OCI-LY7 (cell line): ENCODE data around the gene PAX2. TPM values are rescaled to one million over a fixed set of nuclear protein-coding genes. Genes with fewer than 3 reads are reported as not detected.

Source experiments
- BruUV-seq: library from RNA; stranded (reverse); fragments of 400-500 nt; replicated peaks from 2 replicates; lab custom pipeline; 2021; lab: Mats Ljungman, UMichigan
- CTCF ChIA-PET: fragments of 300-600 bp; sonication (Branson Sonifier 250); formaldehyde crosslinking; loops from one replicate; lab custom pipeline; 2022; ENCODE audit warnings: antibody characterized with exemption; ENCODE audit not compliant: unreplicated experiment; lab: Charles Lee
- POLR2A ChIA-PET: fragments of 300-600 bp; sonication (Branson Sonifier 250); formaldehyde crosslinking; loops from one replicate; lab custom pipeline; 2022; ENCODE audit warnings: antibody characterized with exemption; lab: Charles Lee
- DNase-seq: peaks from one replicate; pipeline ENCODE4 v3.0.0-alpha.2; 2015; ENCODE audit warnings: low spot score
- H2AFZ ChIP-seq: fragments of 200-600 bp; sonication (generic), shearing (Covaris generic); 2 replicates; pipeline ENCODE4 v1.6.1; 2014; ENCODE audit warnings: mild to moderate bottlenecking, antibody characterized with exemption, low read length, moderate library complexity
- H3K27ac ChIP-seq: fragments of 200-600 bp; sonication (generic); 2 replicates; pipeline ENCODE4 v1.5.1; 2014; ENCODE audit warnings: mixed run types, low read depth, mild to moderate bottlenecking, moderate library complexity, low read length, inconsistent platforms; ENCODE audit not compliant: poor library complexity, severe bottlenecking
- H3K36me3 ChIP-seq: fragments of 200-600 bp; sonication (generic); 2 replicates; pipeline ENCODE4 v1.6.1; 2014; ENCODE audit warnings: mild to moderate bottlenecking, antibody characterized with exemption, low read length, moderate library complexity, mixed read lengths; ENCODE audit not compliant: insufficient read depth
- H3K4me1 ChIP-seq: fragments of 200-600 bp; sonication (generic); 2 replicates; pipeline ENCODE4 v1.5.1; 2014; ENCODE audit warnings: mild to moderate bottlenecking, low read length; ENCODE audit not compliant: insufficient read depth, poor library complexity, severe bottlenecking
- H3K4me2 ChIP-seq: fragments of 200-600 bp; sonication (generic); 2 replicates; pipeline ENCODE4 v1.6.1; 2014; ENCODE audit warnings: mild to moderate bottlenecking, low read length
- H3K4me3 ChIP-seq: fragments of 200-600 bp; sonication (generic); 2 replicates; pipeline ENCODE4 v1.5.1; 2014; ENCODE audit warnings: mild to moderate bottlenecking, low read depth, low read length; ENCODE audit not compliant: poor library complexity, severe bottlenecking
- H3K79me2 ChIP-seq: fragments of 200-600 bp; sonication (generic); 2 replicates; pipeline ENCODE4 v1.6.1; 2016; ENCODE audit warnings: low read depth, mild to moderate bottlenecking, low read length, moderate library complexity, mixed read lengths; ENCODE audit not compliant: insufficient read depth
- H3K9me2 ChIP-seq: fragments of 200-600 bp; sonication (generic); 2 replicates; pipeline ENCODE4 v1.6.1; 2016; ENCODE audit warnings: mild to moderate bottlenecking, low read length, mixed read lengths; ENCODE audit not compliant: insufficient read depth
- H3K9me3 ChIP-seq: fragments of 200-600 bp; sonication (generic); 2 replicates; pipeline ENCODE4 v1.6.1; 2014; ENCODE audit warnings: mild to moderate bottlenecking, mixed run types, low read length, mixed read lengths
- H4K20me1 ChIP-seq: fragments of 200-600 bp; sonication (generic); 2 replicates; pipeline ENCODE4 v1.6.1; 2014; ENCODE audit warnings: mild to moderate bottlenecking, antibody characterized with exemption, low read length, moderate library complexity, mixed read lengths; ENCODE audit not compliant: insufficient read depth
- EZH2phosphoT487 ChIP-seq: fragments of 200-600 bp; sonication (generic); IDR thresholded peaks from 2 replicates; pipeline ENCODE4 v1.6.1; 2018; ENCODE audit warnings: low read depth, borderline replicate concordance, mild to moderate bottlenecking, mixed run types, antibody characterized with exemption, low read length, moderate library complexity, mixed read lengths
- intact Hi-C: fragments of 100-400 bp; cut with micrococcal nuclease; formaldehyde crosslinking; loops from one replicate; pipeline ENCODE4 v1.10.0; 2022; ENCODE audit not compliant: unreplicated experiment
- total RNA-seq, 2 experiments: library from RNA; depleted of rRNA in 1 of 2; stranded (reverse); fragments of >200 nt in 1 of 2; shearing (Covaris generic) in 1 of 2; gene quantifications; 2 replicates each; pipeline ENCODE4 v1.2.3, GENCODE V29; 2014 to 2022
- TF ChIP-seq, protein P1 (sequence below): fragments of 200-600 bp; sonication (generic); conservative IDR thresholded peaks from 2 replicates; pipeline ENCODE4 v1.5.1; 2014; ENCODE audit warnings: mild to moderate bottlenecking, antibody characterized with exemption, low read length, moderate library complexity, mixed read lengths

Gene PAX2
- total RNA-seq, 2 experiments from 2014 or later, result not detected

GRCh38 chr10:100705139-100705538 is 40.2 kb upstream of the PAX2 start:
- H3K27ac ChIP-seq, result no peak overlapping the region
- no peaks in the 10 kb centered on the region for H3K4me1 ChIP-seq
- no peak overlapping the region for H2AFZ ChIP-seq
- BruUV-seq, result no TSS peak
- no peak overlapping the region for H3K4me2 ChIP-seq
- no peaks in the 10 kb centered on the region for H4K20me1 ChIP-seq
- H3K4me3 ChIP-seq, result no peak overlapping the region
- DNase-seq, result no peak
- POLR2A ChIA-PET, result no interaction called here
- no peaks in the 10 kb centered on the region for H3K9me3 ChIP-seq
- H3K36me3 ChIP-seq, result no peaks in the 10 kb centered on the region
- no peaks in the 10 kb centered on the region for H3K9me2 ChIP-seq
- H3K79me2 ChIP-seq, result no peaks in the 10 kb centered on the region
- intact Hi-C loops, result no loop called here
- CTCF ChIA-PET, result no interaction called here
- TF ChIP-seq, protein P1, sequence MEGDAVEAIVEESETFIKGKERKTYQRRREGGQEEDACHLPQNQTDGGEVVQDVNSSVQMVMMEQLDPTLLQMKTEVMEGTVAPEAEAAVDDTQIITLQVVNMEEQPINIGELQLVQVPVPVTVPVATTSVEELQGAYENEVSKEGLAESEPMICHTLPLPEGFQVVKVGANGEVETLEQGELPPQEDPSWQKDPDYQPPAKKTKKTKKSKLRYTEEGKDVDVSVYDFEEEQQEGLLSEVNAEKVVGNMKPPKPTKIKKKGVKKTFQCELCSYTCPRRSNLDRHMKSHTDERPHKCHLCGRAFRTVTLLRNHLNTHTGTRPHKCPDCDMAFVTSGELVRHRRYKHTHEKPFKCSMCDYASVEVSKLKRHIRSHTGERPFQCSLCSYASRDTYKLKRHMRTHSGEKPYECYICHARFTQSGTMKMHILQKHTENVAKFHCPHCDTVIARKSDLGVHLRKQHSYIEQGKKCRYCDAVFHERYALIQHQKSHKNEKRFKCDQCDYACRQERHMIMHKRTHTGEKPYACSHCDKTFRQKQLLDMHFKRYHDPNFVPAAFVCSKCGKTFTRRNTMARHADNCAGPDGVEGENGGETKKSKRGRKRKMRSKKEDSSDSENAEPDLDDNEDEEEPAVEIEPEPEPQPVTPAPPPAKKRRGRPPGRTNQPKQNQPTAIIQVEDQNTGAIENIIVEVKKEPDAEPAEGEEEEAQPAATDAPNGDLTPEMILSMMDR, result peak; percentile 35; the same call in 1 of the 2 replicates
- TF ChIP-seq EZH2phosphoT487, result no peak

- H3K4me3 ChIP-seq, result no peak overlapping the region
- BruUV-seq, result no TSS peak
- POLR2A ChIA-PET, result no interaction called here
Observed at GRCh38 chr10:100707261-100707848, 38.0 kb upstream of the PAX2 start.

More at GRCh38 chr10:100707261-100707848, 38.0 kb upstream of the PAX2 start:
- no peak for DNase-seq
- intact Hi-C loops, result no loop called here
- Histone ChIP-seq H2AFZ (no peak overlapping the region), H4K20me1 (no peaks in the 10 kb centered on the region), H3K27ac (no peak overlapping the region), H3K36me3 (no peaks in the 10 kb centered on the region), H3K79me2 (no peaks in the 10 kb centered on the region), H3K9me2 (no peaks in the 10 kb centered on the region), H3K9me3 (no peaks in the 10 kb centered on the region), H3K4me1 (no peaks in the 10 kb centered on the region), H3K4me2 (no peak overlapping the region)
- CTCF ChIA-PET, result no interaction called here
- TF ChIP-seq EZH2phosphoT487, result no peak
- TF ChIP-seq, protein P1, result no peak
